A549 (cell line): ENCODE measurements around the gene S1PR2. TPM values are rescaled to one million over a fixed set of nuclear protein-coding genes. Genes with fewer than 3 reads are reported as not detected.

Experiments used
- ATAC-seq, 2 experiments: fragments of 200-7000 bp in 1 of 2; fragments of >200 bp in 1 of 2; cut with Nextera tagmentation in 1 of 2; cut with Tn5 transposase in 1 of 2; 3 replicates each; pipeline versions ENCODE4 v1.8.0 to v1.9.1; 2018 to 2020; ENCODE audit warnings: mild to moderate bottlenecking in 1 of 2, moderate library complexity in 1 of 2
- CTCF ChIA-PET: fragments of 300-600 bp; sonication (Branson Sonifier 250); formaldehyde crosslinking; extraction: SDS; loops from one replicate; lab custom pipeline; 2021; ENCODE audit warnings: antibody characterized with exemption, inconsistent platforms; lab: Yijun Ruan, JAX
- POLR2A ChIA-PET: fragments of 350-600 bp; formaldehyde crosslinking; extraction: SDS; loops from one replicate; lab custom pipeline; 2021; ENCODE audit warnings: antibody characterized with exemption, inconsistent platforms; lab: Yijun Ruan, JAX
- DNase-seq, 2 experiments: peaks; one replicate each; pipeline versions ENCODE4 v3.0.0 to v3.0.0-alpha.2; 2011 to 2016; ENCODE audit warnings: low read depth in 1 of 2, low spot score in 1 of 2
- FAIRE-seq: peaks from 2 replicates; lab custom pipeline; 2011; peaks lifted over from hg19 to GRCh38; lab: Jason Lieb, UNC
- H3K27ac ChIP-seq, 2 experiments: fragments of >200 bp; sonication (Bioruptor Twin); formaldehyde crosslinking; 3 replicates each; pipeline ENCODE4 v1.5.1; 2016 to 2017
- H3K4me1 ChIP-seq: fragments of >200 bp; sonication (Bioruptor Twin); formaldehyde crosslinking; 3 replicates; pipeline ENCODE4 v1.6.1; 2016
- H3K4me2 ChIP-seq: fragments of >200 bp; sonication (Bioruptor Twin); formaldehyde crosslinking; 3 replicates; pipeline ENCODE4 v1.6.1; 2016
- H3K4me3 ChIP-seq: fragments of >200 bp; sonication (Bioruptor Twin); formaldehyde crosslinking; 3 replicates; pipeline ENCODE4 v1.5.1; 2016
- H3K9me3 ChIP-seq: fragments of >200 bp; sonication (Bioruptor Twin); formaldehyde crosslinking; 3 replicates; pipeline ENCODE4 v1.6.1; 2016
- CBX2 ChIP-seq: fragments of 200-600 bp; sonication (generic); IDR thresholded peaks from 2 replicates; pipeline ENCODE4 v1.6.1; 2016; ENCODE audit warnings: low read depth, mild to moderate bottlenecking, borderline replicate concordance
- CBX8 ChIP-seq: fragments of 200-600 bp; sonication (generic); IDR thresholded peaks from 2 replicates; pipeline ENCODE4 v1.6.1; 2016
- CHD4 ChIP-seq: fragments of 200-600 bp; sonication (generic); IDR thresholded peaks from 2 replicates; pipeline ENCODE4 v1.6.1; 2016; ENCODE audit warnings: antibody characterized with exemption, mild to moderate bottlenecking, borderline replicate concordance
- EHF ChIP-seq: fragments of 250-450 bp; sonication (Bioruptor Pico); IDR thresholded peaks from 2 replicates; pipeline ENCODE4 v1.5.0; 2020; ENCODE audit warnings: mild to moderate bottlenecking
- ESRRA ChIP-seq: fragments of 150-350 bp; IDR thresholded peaks from 2 replicates; pipeline ENCODE4 v1.6.1; 2014; ENCODE audit warnings: mild to moderate bottlenecking, low read length, borderline replicate concordance
- GATA3 ChIP-seq: IDR thresholded peaks from 2 replicates; pipeline ENCODE4 v1.6.1; 2012; ENCODE audit warnings: borderline replicate concordance
- JUNB ChIP-seq: fragments of >200 bp; sonication (Bioruptor Twin); formaldehyde crosslinking; IDR thresholded peaks from 2 replicates; pipeline ENCODE4 v1.6.1; 2016
- KDM1A ChIP-seq: fragments of 200-600 bp; sonication (generic); IDR thresholded peaks from 2 replicates; pipeline ENCODE4 v1.6.1; 2016; ENCODE audit warnings: low read depth, mild to moderate bottlenecking
- KDM5A ChIP-seq: fragments of 200-600 bp; sonication (generic); IDR thresholded peaks from 2 replicates; pipeline ENCODE4 v1.6.1; 2016; ENCODE audit warnings: antibody characterized with exemption, mild to moderate bottlenecking
- MAFK ChIP-seq: fragments of 450-650 bp; IDR thresholded peaks from 2 replicates; pipeline ENCODE4 v1.6.1; 2014; ENCODE audit not compliant: partially characterized antibody
- POLR2AphosphoS2 ChIP-seq: conservative IDR thresholded peaks from 2 replicates; pipeline ENCODE4 v1.6.1; 2012; ENCODE audit warnings: low read length, improper control_type of control experiment, inconsistent platforms
- RNF2 ChIP-seq: fragments of 200-600 bp; sonication (generic); IDR thresholded peaks from 2 replicates; pipeline ENCODE4 v1.6.1; 2016; ENCODE audit warnings: low read depth, mild to moderate bottlenecking, antibody characterized with exemption, moderate library complexity, borderline replicate concordance
- SREBF2 ChIP-seq: fragments of 450-650 bp; IDR thresholded peaks from 2 replicates; pipeline ENCODE4 v1.6.1; 2014; ENCODE audit warnings: mild to moderate bottlenecking, moderate library complexity
- ZNF302 ChIP-seq: fragments of 250-450 bp; sonication (Bioruptor Pico); IDR thresholded peaks from 2 replicates; pipeline ENCODE4 v1.9.0; 2021; ENCODE audit warnings: inconsistent platforms, mild to moderate bottlenecking, moderate library complexity
- WGBS: methylation state at CpG from one replicate; pipeline ENCODE4 v1.1.6; 2017; ENCODE audit errors: missing lambda C conversion rate; 5-methylcytosine and 5-hydroxymethylcytosine counted together
- polyA plus RNA-seq, 4 experiments: library from polyadenylated mRNA; depleted of rRNA in 3 of 4; stranded (reverse); fragments of >200 nt; fragmentation: RNase III in 1 of 4; extraction: RNeasy Plus Mini Kit Qiagen cat#74134 plus additional on column Dnase treatment in 1 of 4; gene quantifications; 2 replicates in 3 of 4; 3 replicates in 1 of 4; pipeline ENCODE4 v1.2.3, GENCODE V29; 2011 to 2017
- TF ChIP-seq, protein P1 (sequence below): fragments of 150-350 bp; IDR thresholded peaks from 2 replicates; pipeline ENCODE4 v1.6.1; 2014; ENCODE audit warnings: low read depth, mild to moderate bottlenecking, low read length
- TF ChIP-seq, protein P2 (sequence below): fragments of >200 bp; sonication (Bioruptor Twin); formaldehyde crosslinking; IDR thresholded peaks from 3 replicates; pipeline ENCODE4 v1.6.1; 2016

S1PR2 gene
- polyA plus RNA-seq, 2 of the 4 experiments (the other 2 are of a cell fraction), result 0.72 to 0.87 TPM

DNA sequence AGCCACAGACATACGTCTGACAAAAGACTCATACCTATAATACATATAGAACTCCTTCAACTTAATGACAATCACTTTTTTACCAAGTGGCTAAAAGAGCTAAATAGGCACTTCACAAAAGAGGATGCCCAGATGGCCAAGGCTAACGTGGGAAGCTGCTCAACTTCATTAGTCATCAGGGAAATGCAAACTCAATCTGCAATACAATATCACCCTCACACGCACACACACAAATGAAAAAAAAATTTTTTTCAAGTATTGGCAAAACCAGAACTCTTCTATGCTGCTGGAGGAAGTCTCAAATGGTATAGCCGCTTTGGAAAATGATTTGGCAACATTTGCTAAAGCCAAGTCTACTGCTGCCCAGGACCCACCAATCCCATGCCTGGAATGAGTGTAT, 21.8 kb downstream of the S1PR2 start:
- ChIA-PET CTCF (interaction anchor here (1.8 to 2.2 kb wide), 2 partner anchors 19 to 41 kb away, joined by 5 to 8 read pairs; no protein-coding TSS in a partner anchor), POLR2A (no interaction called here)
- no peak overlapping the region for H3K27ac ChIP-seq
- no peaks in the 10 kb centered on the region for H3K4me1 ChIP-seq
- ATAC-seq (no peak), FAIRE-seq (no peak), DNase-seq (no peak)
- no peak for TF ChIP-seq KDM5A
- no peak for TF ChIP-seq ZNF302 (CRISPR knock-in tag)
- TF ChIP-seq GATA3, result no peak
- no peak for TF ChIP-seq SREBF2
- no peak for TF ChIP-seq EHF (CRISPR knock-in tag)
- TF ChIP-seq MAFK, result no peak
- no peak for TF ChIP-seq JUNB
- TF ChIP-seq, protein P1, sequence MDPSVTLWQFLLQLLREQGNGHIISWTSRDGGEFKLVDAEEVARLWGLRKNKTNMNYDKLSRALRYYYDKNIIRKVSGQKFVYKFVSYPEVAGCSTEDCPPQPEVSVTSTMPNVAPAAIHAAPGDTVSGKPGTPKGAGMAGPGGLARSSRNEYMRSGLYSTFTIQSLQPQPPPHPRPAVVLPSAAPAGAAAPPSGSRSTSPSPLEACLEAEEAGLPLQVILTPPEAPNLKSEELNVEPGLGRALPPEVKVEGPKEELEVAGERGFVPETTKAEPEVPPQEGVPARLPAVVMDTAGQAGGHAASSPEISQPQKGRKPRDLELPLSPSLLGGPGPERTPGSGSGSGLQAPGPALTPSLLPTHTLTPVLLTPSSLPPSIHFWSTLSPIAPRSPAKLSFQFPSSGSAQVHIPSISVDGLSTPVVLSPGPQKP, result no peak
- TF ChIP-seq RNF2, result no peak
- H3K9me3 ChIP-seq, result no peaks in the 10 kb centered on the region
- 25% methylated on average over 4 of the region's 4 CpGs for WGBS
- H3K4me2 ChIP-seq, result no peak overlapping the region
- no peak overlapping the region for H3K4me3 ChIP-seq

DNA sequence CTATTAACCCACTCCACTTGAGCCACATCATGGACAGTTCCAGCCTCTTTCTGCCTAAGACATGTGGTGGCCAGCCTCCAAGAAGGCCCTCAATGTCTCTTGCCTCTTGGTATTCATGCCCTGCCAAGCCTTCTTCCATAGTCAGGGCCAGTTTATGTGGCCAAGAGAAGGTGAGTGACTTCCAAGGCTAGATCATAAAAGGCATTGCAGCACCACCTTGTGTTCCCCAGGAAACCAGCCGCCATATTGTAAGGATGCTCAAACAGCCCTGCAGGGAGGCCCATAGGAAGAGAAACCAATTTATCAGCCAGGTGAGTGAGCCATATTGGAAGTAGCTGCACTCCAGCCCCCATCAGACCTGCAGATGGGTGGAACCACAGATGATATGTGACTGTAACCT, 24.1 kb downstream of the S1PR2 start:
- FAIRE-seq, result no peak
- H3K27ac ChIP-seq, result no peak overlapping the region
- TF ChIP-seq POLR2AphosphoS2 (no peak), KDM1A (no peak), JUNB (no peak), GATA3 (no peak), SREBF2 (no peak), CBX8 (no peak)
- TF ChIP-seq, protein P1, result no peak
- no peak overlapping the region for H3K4me2 ChIP-seq
- POLR2A ChIA-PET, result no interaction called here
- H3K9me3 ChIP-seq, result no peaks in the 10 kb centered on the region
- no peak for ATAC-seq
- H3K4me1 ChIP-seq, result no peaks in the 10 kb centered on the region
- CTCF ChIA-PET, result interaction anchor here (1.1 to 1.3 kb wide), 2 partner anchors 12 to 43 kb away, joined by 3 to 4 read pairs; partner anchors contain the start of gene DNMT1
- no peak overlapping the region for H3K4me3 ChIP-seq
- no peak for DNase-seq
- WGBS, result 83% methylated on average over 1 of the region's 1 CpG

DNA sequence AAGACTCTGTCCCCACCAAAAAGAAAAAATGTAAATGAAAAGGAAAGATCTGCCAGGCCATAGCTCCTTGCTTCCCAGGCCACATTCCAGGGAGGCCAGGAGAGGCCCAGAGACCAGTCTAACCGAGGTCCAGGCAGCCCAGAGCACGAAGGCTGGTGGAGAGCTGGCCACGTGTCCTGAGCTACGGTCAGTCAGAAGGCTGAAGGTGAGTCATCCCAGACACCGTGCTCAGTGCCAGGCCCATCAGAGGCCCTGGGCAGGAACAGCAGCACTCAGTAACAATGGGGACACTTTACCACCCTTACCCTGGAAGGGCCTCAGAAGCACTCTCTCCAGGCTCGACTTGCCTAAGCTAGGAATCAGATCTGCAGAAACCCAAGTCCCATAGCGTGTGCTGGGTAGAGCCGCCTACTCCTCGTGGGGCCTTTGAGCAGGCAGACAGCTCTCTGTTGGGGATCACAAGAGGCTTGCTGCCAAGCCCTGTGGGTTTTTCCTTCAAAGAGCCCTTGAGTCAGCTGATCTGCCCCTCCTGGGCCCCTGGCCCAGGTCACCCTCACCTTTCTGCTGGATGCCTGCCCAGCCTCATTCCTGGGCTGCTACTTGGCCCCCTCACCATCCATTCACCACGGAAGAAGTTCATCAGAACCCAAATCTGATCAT, 24.8 kb downstream of the S1PR2 start:
- 57% methylated on average over 4 of the region's 10 CpGs for WGBS
- TF ChIP-seq, protein P2, sequence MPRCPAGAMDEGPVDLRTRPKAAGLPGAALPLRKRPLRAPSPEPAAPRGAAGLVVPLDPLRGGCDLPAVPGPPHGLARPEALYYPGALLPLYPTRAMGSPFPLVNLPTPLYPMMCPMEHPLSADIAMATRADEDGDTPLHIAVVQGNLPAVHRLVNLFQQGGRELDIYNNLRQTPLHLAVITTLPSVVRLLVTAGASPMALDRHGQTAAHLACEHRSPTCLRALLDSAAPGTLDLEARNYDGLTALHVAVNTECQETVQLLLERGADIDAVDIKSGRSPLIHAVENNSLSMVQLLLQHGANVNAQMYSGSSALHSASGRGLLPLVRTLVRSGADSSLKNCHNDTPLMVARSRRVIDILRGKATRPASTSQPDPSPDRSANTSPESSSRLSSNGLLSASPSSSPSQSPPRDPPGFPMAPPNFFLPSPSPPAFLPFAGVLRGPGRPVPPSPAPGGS, result no peak
- TF ChIP-seq CBX2 (no peak), ESRRA (no peak), CHD4 (no peak)
- ATAC-seq (no peak; a peak in 1 of 6 replicates), DNase-seq (no peak), FAIRE-seq (no peak)
- H3K27ac ChIP-seq, result no peak overlapping the region
- ChIA-PET POLR2A (no interaction called here), CTCF (interaction anchor here (0.6 to 1.3 kb wide), 2 partner anchors 44 to 238 kb away, joined by 3 to 4 read pairs; no protein-coding TSS in a partner anchor)
- H3K4me1 ChIP-seq, result no peaks in the 10 kb centered on the region
- H3K9me3 ChIP-seq, result no peaks in the 10 kb centered on the region
- no peak overlapping the region for H3K4me2 ChIP-seq
- no peak overlapping the region for H3K4me3 ChIP-seq
